BE2C (cell line): ENCODE measurements around the gene ETV6.

Experiments used
- DNase-seq: peaks from one replicate; pipeline ENCODE4 v3.0.0-alpha.2; 2020
- H3K27me3 ChIP-seq: fragments of 250-450 bp; sonication (Bioruptor Pico); 2 replicates; pipeline ENCODE4 v1.5.1; 2020; ENCODE audit warnings: mild to moderate bottlenecking
- H3K36me3 ChIP-seq: fragments of 250-450 bp; sonication (Bioruptor Pico); 2 replicates; pipeline ENCODE4 v1.5.1; 2020; ENCODE audit warnings: mild to moderate bottlenecking
- H3K4me1 ChIP-seq: fragments of 250-450 bp; sonication (Bioruptor Pico); 2 replicates; pipeline ENCODE4 v1.5.1; 2020
- H3K4me3 ChIP-seq: 2 replicates; pipeline ENCODE4 v1.5.1; 2011; ENCODE audit warnings: low read depth, low read length
- H3K9me3 ChIP-seq: fragments of 250-450 bp; sonication (Bioruptor Pico); 2 replicates; pipeline ENCODE4 v1.5.1; 2020
- CTCF ChIP-seq: IDR thresholded peaks from 2 replicates; pipeline ENCODE4 v1.5.1; 2012; ENCODE audit warnings: mild to moderate bottlenecking, low read depth, low read length

ETV6 gene

GRCh38 chr12:11638315-11638916, 11.1 kb upstream of the ETV6 start:
- DNase-seq, result no peak
- Histone ChIP-seq H3K9me3 (no peaks in the 10 kb centered on the region), H3K4me1 (no peaks in the 10 kb centered on the region), H3K4me3 (no peak overlapping the region), H3K36me3 (no peaks in the 10 kb centered on the region), H3K27me3 (no peaks in the 10 kb centered on the region)
- TF ChIP-seq CTCF, result no peak

GRCh38 chr12:11639454-11639853, 10.0 kb upstream of the ETV6 start:
- Histone ChIP-seq H3K36me3 (no peaks in the 10 kb centered on the region), H3K4me1 (no peaks in the 10 kb centered on the region), H3K27me3 (no peaks in the 10 kb centered on the region), H3K4me3 (no peak overlapping the region), H3K9me3 (no peaks in the 10 kb centered on the region)
- TF ChIP-seq CTCF, result no peak
- no peak for DNase-seq

GRCh38 chr12:11641522-11641921, 8.0 kb upstream of the ETV6 start:
- Histone ChIP-seq H3K36me3 (no peaks in the 10 kb centered on the region), H3K4me3 (no peak overlapping the region), H3K9me3 (no peaks in the 10 kb centered on the region), H3K27me3 (no peaks in the 10 kb centered on the region), H3K4me1 (no peaks in the 10 kb centered on the region)
- DNase-seq, result no peak
- no peak for TF ChIP-seq CTCF

GRCh38 chr12:11642785-11643184, 6.7 kb upstream of the ETV6 start:
- TF ChIP-seq CTCF, result no peak
- H3K4me3 ChIP-seq, result no peak overlapping the region
- no peaks in the 10 kb centered on the region for H3K9me3 ChIP-seq
- H3K4me1 ChIP-seq, result no peaks in the 10 kb centered on the region
- DNase-seq, result no peak
- H3K36me3 ChIP-seq, result no peaks in the 10 kb centered on the region
- no peaks in the 10 kb centered on the region for H3K27me3 ChIP-seq

- Histone ChIP-seq H3K36me3 (no peaks in the 10 kb centered on the region), H3K9me3 (no peaks in the 10 kb centered on the region), H3K4me1 (no peaks in the 10 kb centered on the region), H3K4me3 (no peak overlapping the region), H3K27me3 (no peaks in the 10 kb centered on the region)
- TF ChIP-seq CTCF, result no peak
- DNase-seq, result no peak
These were observed 4.1 kb upstream of the ETV6 start for GRCh38 chr12:11645391-11645790.

- H3K9me3 ChIP-seq, result no peaks in the 10 kb centered on the region
- H3K27me3 ChIP-seq, result no peaks in the 10 kb centered on the region
- H3K4me3 ChIP-seq, result peak overlapping the region; percentile 72
- DNase-seq, result peak; percentile 62
- no peaks in the 10 kb centered on the region for H3K36me3 ChIP-seq
- peaks cover 7% of the 10 kb centered on the region for H3K4me1 ChIP-seq
- TF ChIP-seq CTCF, result no peak
These were observed 711 bp upstream of the ETV6 start for GRCh38 chr12:11648514-11649412.
